ENCODE results near the gene SPATS1.
"Not testable (repeated sequence)": the region's sequence is repeated elsewhere in the genome, so short reads cannot be mapped to it uniquely, and the experiment has no call there.

SPATS1 gene

DNA sequence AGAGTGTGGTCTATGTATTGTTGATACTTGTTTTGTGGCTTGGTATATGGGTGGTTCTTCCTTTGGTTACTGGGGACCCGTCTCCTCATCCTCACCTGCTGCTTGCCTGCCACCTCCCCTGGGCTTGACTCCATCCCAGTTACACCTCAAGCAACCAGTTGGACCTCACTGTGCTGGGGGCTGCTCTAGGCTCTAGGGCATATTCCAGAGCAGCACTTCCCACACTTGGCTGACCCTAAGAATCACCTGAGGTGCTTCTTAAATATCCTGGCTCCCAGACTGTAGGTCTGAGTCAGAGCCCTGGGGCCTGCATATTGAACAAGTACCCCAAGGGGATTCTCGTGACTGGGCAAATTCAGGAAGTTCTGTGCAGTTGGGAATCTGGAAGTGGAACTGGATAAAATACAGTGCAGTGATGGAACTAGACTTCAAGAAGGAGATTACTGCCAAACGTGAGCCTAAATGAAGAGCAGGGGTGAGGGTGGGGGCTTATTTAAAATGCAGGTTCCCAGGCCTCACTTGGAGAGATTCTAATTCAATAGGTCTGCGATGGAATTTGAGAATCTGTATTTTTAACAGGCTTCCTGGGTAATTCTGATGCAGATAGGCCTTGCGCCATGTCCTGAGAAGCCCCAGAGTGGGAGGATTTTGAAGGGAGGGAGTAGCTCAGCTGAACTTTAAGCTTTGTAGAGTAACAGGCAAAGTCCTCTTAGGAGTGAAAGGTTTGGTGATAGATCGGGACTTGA, 7.6 kb downstream of the SPATS1 start:
- no peak for DNase-seq (ENCODE audit: low spot score)
- ATAC-seq (ENCODE audit: low read depth), result no peak
- Histone ChIP-seq H3K4me1 (ENCODE audit: insufficient read depth, poor library complexity, severe bottlenecking) (no peaks in the 10 kb centered on the region), H3K27ac (ENCODE audit: poor library complexity, severe bottlenecking) (no peak overlapping the region), H3K27me3 (ENCODE audit: insufficient read depth, poor library complexity, severe bottlenecking) (no peaks in the 10 kb centered on the region), H3K4me3 (ENCODE audit: severe bottlenecking) (no peak overlapping the region), H3K36me3 (ENCODE audit: low read depth) (no peaks in the 10 kb centered on the region), H3K9me3 (ENCODE audit: severe bottlenecking) (no peaks in the 10 kb centered on the region)
- TF ChIP-seq, protein P1, sequence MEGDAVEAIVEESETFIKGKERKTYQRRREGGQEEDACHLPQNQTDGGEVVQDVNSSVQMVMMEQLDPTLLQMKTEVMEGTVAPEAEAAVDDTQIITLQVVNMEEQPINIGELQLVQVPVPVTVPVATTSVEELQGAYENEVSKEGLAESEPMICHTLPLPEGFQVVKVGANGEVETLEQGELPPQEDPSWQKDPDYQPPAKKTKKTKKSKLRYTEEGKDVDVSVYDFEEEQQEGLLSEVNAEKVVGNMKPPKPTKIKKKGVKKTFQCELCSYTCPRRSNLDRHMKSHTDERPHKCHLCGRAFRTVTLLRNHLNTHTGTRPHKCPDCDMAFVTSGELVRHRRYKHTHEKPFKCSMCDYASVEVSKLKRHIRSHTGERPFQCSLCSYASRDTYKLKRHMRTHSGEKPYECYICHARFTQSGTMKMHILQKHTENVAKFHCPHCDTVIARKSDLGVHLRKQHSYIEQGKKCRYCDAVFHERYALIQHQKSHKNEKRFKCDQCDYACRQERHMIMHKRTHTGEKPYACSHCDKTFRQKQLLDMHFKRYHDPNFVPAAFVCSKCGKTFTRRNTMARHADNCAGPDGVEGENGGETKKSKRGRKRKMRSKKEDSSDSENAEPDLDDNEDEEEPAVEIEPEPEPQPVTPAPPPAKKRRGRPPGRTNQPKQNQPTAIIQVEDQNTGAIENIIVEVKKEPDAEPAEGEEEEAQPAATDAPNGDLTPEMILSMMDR (IDR thresholded peaks at IDR 0.05; ENCODE audit: poor library complexity, severe bottlenecking), result no peak

- DNase-seq (ENCODE audit: low spot score); ATAC-seq (ENCODE audit: low read depth): not testable (repeated sequence)
These were observed 8.2 kb downstream of the SPATS1 start for GRCh38 chr6:44350650-44350994.

DNA sequence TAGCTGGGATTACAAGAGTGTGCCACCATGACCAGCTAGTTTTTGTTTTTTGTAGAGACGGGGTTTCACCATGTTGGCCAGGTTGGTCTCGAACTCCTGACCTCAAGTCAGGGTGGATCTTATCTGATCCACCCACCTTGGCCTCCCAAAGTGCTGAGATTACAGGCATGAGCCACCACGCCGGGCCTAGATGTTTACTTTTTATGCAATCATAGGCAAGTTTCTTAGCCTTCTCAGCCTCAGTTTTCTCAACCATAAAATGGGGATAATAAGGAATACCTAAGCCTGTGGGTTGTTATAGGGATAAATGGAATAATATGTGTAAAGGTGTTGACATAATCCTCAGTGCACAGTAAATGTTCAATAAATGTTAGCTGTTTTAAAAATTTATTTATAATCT, 9.8 kb downstream of the SPATS1 start:
- Histone ChIP-seq H3K9me3 (ENCODE audit: severe bottlenecking) (no peaks in the 10 kb centered on the region), H3K27ac (ENCODE audit: poor library complexity, severe bottlenecking) (no peak overlapping the region), H3K4me1 (ENCODE audit: insufficient read depth, poor library complexity, severe bottlenecking) (no peaks in the 10 kb centered on the region), H3K27me3 (ENCODE audit: insufficient read depth, poor library complexity, severe bottlenecking) (no peaks in the 10 kb centered on the region), H3K36me3 (ENCODE audit: low read depth) (no peaks in the 10 kb centered on the region), H3K4me3 (ENCODE audit: severe bottlenecking) (no peak overlapping the region)
- TF ChIP-seq, protein P1 (IDR thresholded peaks at IDR 0.05; ENCODE audit: poor library complexity, severe bottlenecking), result no peak
- DNase-seq (ENCODE audit: low spot score) (no peak), ATAC-seq (ENCODE audit: low read depth) (no peak)

More at GRCh38 chr6:44350650-44350994, 8.2 kb downstream of the SPATS1 start:
- H3K36me3 ChIP-seq (ENCODE audit: low read depth); H3K27me3 ChIP-seq (ENCODE audit: insufficient read depth, poor library complexity, severe bottlenecking); H3K4me1 ChIP-seq (ENCODE audit: insufficient read depth, poor library complexity, severe bottlenecking); H3K4me3 ChIP-seq (ENCODE audit: severe bottlenecking); H3K9me3 ChIP-seq (ENCODE audit: severe bottlenecking); H3K27ac ChIP-seq (ENCODE audit: poor library complexity, severe bottlenecking): not testable (repeated sequence)

GRCh38 chr6:44353336-44353735, 10.9 kb downstream of the SPATS1 start:
- TF ChIP-seq, protein P1 (IDR thresholded peaks at IDR 0.05; ENCODE audit: poor library complexity, severe bottlenecking), result no peak
- Histone ChIP-seq H3K4me3 (ENCODE audit: severe bottlenecking) (no peak overlapping the region), H3K27ac (ENCODE audit: poor library complexity, severe bottlenecking) (no peak overlapping the region), H3K4me1 (ENCODE audit: insufficient read depth, poor library complexity, severe bottlenecking) (no peaks in the 10 kb centered on the region), H3K27me3 (ENCODE audit: insufficient read depth, poor library complexity, severe bottlenecking) (no peaks in the 10 kb centered on the region), H3K9me3 (ENCODE audit: severe bottlenecking) (no peaks in the 10 kb centered on the region), H3K36me3 (ENCODE audit: low read depth) (no peaks in the 10 kb centered on the region)
- DNase-seq (ENCODE audit: low spot score) (no peak), ATAC-seq (ENCODE audit: low read depth) (0 out of 3 replicates have a peak, but pooled peaks have one; percentile 35)

DNA sequence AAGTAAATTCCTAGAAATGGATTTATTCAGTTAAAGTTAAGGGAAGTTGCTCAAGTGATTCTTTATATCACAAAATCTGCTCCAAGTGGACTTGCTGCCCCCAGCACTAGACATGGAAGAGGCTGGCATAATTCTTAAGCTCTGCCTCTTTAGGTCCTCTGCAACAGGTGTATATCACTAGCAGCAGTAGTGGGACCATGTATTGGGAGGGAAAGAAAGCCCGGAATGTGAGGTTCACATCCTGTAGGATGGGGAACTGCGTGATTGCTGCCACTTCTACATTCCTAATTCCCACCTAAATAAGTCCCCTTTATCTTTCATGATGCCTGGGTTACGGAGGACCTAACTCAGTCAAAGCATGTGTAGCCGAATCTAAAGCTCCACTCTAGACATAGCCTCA, 13.2 kb downstream of the SPATS1 start:
- no peaks in the 10 kb centered on the region for H3K9me3 ChIP-seq (ENCODE audit: severe bottlenecking)
- no peak for ATAC-seq (ENCODE audit: low read depth)
- no peak overlapping the region for H3K4me3 ChIP-seq (ENCODE audit: severe bottlenecking)
- TF ChIP-seq, protein P1 (IDR thresholded peaks at IDR 0.05; ENCODE audit: poor library complexity, severe bottlenecking), result no peak
- H3K36me3 ChIP-seq (ENCODE audit: low read depth), result no peaks in the 10 kb centered on the region
- DNase-seq (ENCODE audit: low spot score), result no peak
- no peaks in the 10 kb centered on the region for H3K4me1 ChIP-seq (ENCODE audit: insufficient read depth, poor library complexity, severe bottlenecking)
- no peaks in the 10 kb centered on the region for H3K27me3 ChIP-seq (ENCODE audit: insufficient read depth, poor library complexity, severe bottlenecking)
- H3K27ac ChIP-seq (ENCODE audit: poor library complexity, severe bottlenecking), result no peak overlapping the region

Measured in RWPE2 (cell line).